WTC11 (cell line): ENCODE results near the gene RCBTB1. TPM values are rescaled to one million over a fixed set of nuclear protein-coding genes. Genes with fewer than 3 reads are reported as not detected.

Experiments
- ATAC-seq: fragments of 200-7000 bp; cut with Tn5 transposase; 2 replicates; pipeline ENCODE4 v1.10.0; 2021; ENCODE audit warnings: mild to moderate bottlenecking, moderate library complexity
- CTCF ChIA-PET: fragments of 300-600 bp; sonication (Branson Sonifier 250); formaldehyde crosslinking; loops from one replicate; lab custom pipeline; 2021; ENCODE audit warnings: antibody characterized with exemption; lab: Charles Lee
- POLR2A ChIA-PET: fragments of 350-600 bp; sonication (Branson Sonifier 250); formaldehyde crosslinking; loops from one replicate; lab custom pipeline; 2021; ENCODE audit warnings: antibody characterized with exemption; lab: Charles Lee
- DNase-seq: peaks from one replicate; pipeline ENCODE4 v3.0.0; 2021; ENCODE audit warnings: low spot score
- H3K27ac Mint-ChIP-seq: 2 replicates; pipeline ENCODE4 v1.8.0; 2021; ENCODE audit warnings: mixed read lengths
- H3K27me3 Mint-ChIP-seq: 2 replicates; pipeline ENCODE4 v1.8.0; 2021; ENCODE audit warnings: low read depth, mild to moderate bottlenecking, moderate library complexity, mixed read lengths
- H3K36me3 Mint-ChIP-seq: 2 replicates; pipeline ENCODE4 v1.8.0; 2021; ENCODE audit warnings: mixed read lengths
- H3K4me1 Mint-ChIP-seq: 2 replicates; pipeline ENCODE4 v1.8.0; 2022; ENCODE audit warnings: mixed read lengths
- H3K4me3 Mint-ChIP-seq: 2 replicates; pipeline ENCODE4 v1.8.0; 2021; ENCODE audit warnings: mild to moderate bottlenecking, moderate library complexity, mixed read lengths
- H3K9me3 Mint-ChIP-seq: 2 replicates; pipeline ENCODE4 v1.8.0; 2021; ENCODE audit warnings: mixed read lengths
- ATF1 ChIP-seq: sonication (generic); formaldehyde crosslinking; IDR thresholded peaks from 2 replicates; pipeline ENCODE4 v1.8.1; 2023; ENCODE audit warnings: mild to moderate bottlenecking, moderate library complexity, missing genetic modification reagents
- ATF3 ChIP-seq: sonication (generic); formaldehyde crosslinking; conservative IDR thresholded peaks from 2 replicates; pipeline ENCODE4 v1.8.1; 2022; ENCODE audit warnings: mild to moderate bottlenecking, missing genetic modification reagents
- CBFB ChIP-seq: sonication (generic); formaldehyde crosslinking; IDR thresholded peaks from 2 replicates; pipeline ENCODE4 v1.8.1; 2022; ENCODE audit warnings: mild to moderate bottlenecking, low read depth, missing genetic modification reagents
- CREB1 ChIP-seq: sonication (generic); formaldehyde crosslinking; IDR thresholded peaks from 2 replicates; pipeline ENCODE4 v1.8.0; 2023; ENCODE audit warnings: mild to moderate bottlenecking, missing genetic modification reagents
- CTCF ChIP-seq: fragments of 200-600 bp; IDR thresholded peaks from 2 replicates; pipeline ENCODE4 v1.8.0; 2022; ENCODE audit warnings: antibody characterized with exemption
- E2F1 ChIP-seq: sonication (generic); formaldehyde crosslinking; IDR thresholded peaks from 2 replicates; pipeline ENCODE4 v1.8.0; 2022; ENCODE audit warnings: mild to moderate bottlenecking, missing genetic modification reagents
- E2F4 ChIP-seq: sonication (generic); formaldehyde crosslinking; IDR thresholded peaks from 2 replicates; pipeline ENCODE4 v1.8.1; 2022; ENCODE audit warnings: low read depth, mild to moderate bottlenecking, moderate library complexity, missing genetic modification reagents, borderline replicate concordance
- EMX1 ChIP-seq: fragments of 250-450 bp; sonication (Bioruptor Pico); IDR thresholded peaks from 2 replicates; pipeline ENCODE4 v1.8.0; 2021; ENCODE audit warnings: mild to moderate bottlenecking
- FOXJ3 ChIP-seq: sonication (generic); formaldehyde crosslinking; IDR thresholded peaks from 2 replicates; pipeline ENCODE4 v1.9.0; 2021; ENCODE audit warnings: missing genetic modification reagents, mild to moderate bottlenecking, borderline replicate concordance
- FOXK1 ChIP-seq: sonication (generic); formaldehyde crosslinking; IDR thresholded peaks from 2 replicates; pipeline ENCODE4 v1.8.0; 2022; ENCODE audit warnings: mild to moderate bottlenecking, moderate library complexity, missing genetic modification reagents
- GRHL2 ChIP-seq: fragments of 250-450 bp; sonication (Bioruptor Pico); IDR thresholded peaks from 2 replicates; pipeline ENCODE4 v1.8.0; 2022; ENCODE audit warnings: mild to moderate bottlenecking, moderate library complexity; ENCODE audit not compliant: insufficient replicate concordance, severe bottlenecking
- IRF2 ChIP-seq: sonication (generic); formaldehyde crosslinking; IDR thresholded peaks from 2 replicates; pipeline ENCODE4 v1.8.0; 2022; ENCODE audit warnings: low read depth, missing genetic modification reagents, borderline replicate concordance
- JAZF1 ChIP-seq: fragments of 250-450 bp; sonication (Bioruptor Pico); IDR thresholded peaks from 2 replicates; pipeline ENCODE4 v1.9.0; 2021; ENCODE audit warnings: moderate library complexity, mild to moderate bottlenecking, inconsistent platforms
- NFATC4 ChIP-seq: fragments of 250-450 bp; sonication (Bioruptor Pico); IDR thresholded peaks from 2 replicates; pipeline ENCODE4 v1.9.0; 2021; ENCODE audit warnings: mild to moderate bottlenecking
- NR1H2 ChIP-seq: sonication (generic); formaldehyde crosslinking; IDR thresholded peaks from 2 replicates; pipeline ENCODE4 v1.9.0; 2021; ENCODE audit warnings: mild to moderate bottlenecking, moderate library complexity, missing genetic modification reagents
- SOX15 ChIP-seq: fragments of 250-450 bp; sonication (Bioruptor Pico); IDR thresholded peaks from 2 replicates; pipeline ENCODE4 v1.9.0; 2021; ENCODE audit warnings: mild to moderate bottlenecking
- TCF7 ChIP-seq: sonication (generic); formaldehyde crosslinking; IDR thresholded peaks from 2 replicates; pipeline ENCODE4 v1.8.0; 2022; ENCODE audit warnings: mild to moderate bottlenecking, low read depth, missing genetic modification reagents, moderate library complexity
- TEAD1 ChIP-seq: sonication (generic); formaldehyde crosslinking; IDR thresholded peaks from 2 replicates; pipeline ENCODE4 v1.8.0; 2022; ENCODE audit warnings: mild to moderate bottlenecking, missing genetic modification reagents
- TP53 ChIP-seq: sonication (generic); formaldehyde crosslinking; IDR thresholded peaks from 2 replicates; pipeline ENCODE4 v1.8.1; 2023; ENCODE audit warnings: mild to moderate bottlenecking, missing genetic modification reagents
- ZNF232 ChIP-seq: sonication (generic); formaldehyde crosslinking; IDR thresholded peaks from 2 replicates; pipeline ENCODE4 v1.8.0; 2022; ENCODE audit warnings: mild to moderate bottlenecking, missing genetic modification reagents
- ZNF317 ChIP-seq: sonication (generic); formaldehyde crosslinking; IDR thresholded peaks from 2 replicates; pipeline ENCODE4 v1.8.1; 2023; ENCODE audit warnings: low read depth, mild to moderate bottlenecking, moderate library complexity, missing genetic modification reagents, borderline replicate concordance
- ZNF416 ChIP-seq: fragments of 250-450 bp; sonication (Bioruptor Pico); IDR thresholded peaks from 2 replicates; pipeline ENCODE4 v1.9.0; 2021; ENCODE audit warnings: mild to moderate bottlenecking, inconsistent platforms
- ZNF532 ChIP-seq: fragments of 250-450 bp; sonication (Bioruptor Pico); IDR thresholded peaks from 2 replicates; pipeline ENCODE4 v1.9.0; 2021; ENCODE audit warnings: mild to moderate bottlenecking, borderline replicate concordance
- total RNA-seq: library from RNA; stranded (reverse); gene quantifications from 3 replicates; pipeline ENCODE4 v1.2.3, GENCODE V29; 2021
- TF ChIP-seq, protein P1 (sequence below): sonication (generic); formaldehyde crosslinking; IDR thresholded peaks from 2 replicates; pipeline ENCODE4 v1.8.0; 2022; ENCODE audit warnings: mild to moderate bottlenecking, missing genetic modification reagents
- TF ChIP-seq, protein P2 (sequence below): fragments of 250-450 bp; sonication (Bioruptor Pico); IDR thresholded peaks from 2 replicates; pipeline ENCODE4 v1.9.0; 2021; ENCODE audit warnings: mild to moderate bottlenecking
- TF ChIP-seq, protein P3 (sequence below): sonication (generic); formaldehyde crosslinking; IDR thresholded peaks from 2 replicates; pipeline ENCODE4 v1.8.1; 2023; ENCODE audit warnings: mild to moderate bottlenecking, missing genetic modification reagents, moderate library complexity

Gene RCBTB1
- total RNA-seq, 1 experiment from 2014 or later = 31.3 TPM

DNA sequence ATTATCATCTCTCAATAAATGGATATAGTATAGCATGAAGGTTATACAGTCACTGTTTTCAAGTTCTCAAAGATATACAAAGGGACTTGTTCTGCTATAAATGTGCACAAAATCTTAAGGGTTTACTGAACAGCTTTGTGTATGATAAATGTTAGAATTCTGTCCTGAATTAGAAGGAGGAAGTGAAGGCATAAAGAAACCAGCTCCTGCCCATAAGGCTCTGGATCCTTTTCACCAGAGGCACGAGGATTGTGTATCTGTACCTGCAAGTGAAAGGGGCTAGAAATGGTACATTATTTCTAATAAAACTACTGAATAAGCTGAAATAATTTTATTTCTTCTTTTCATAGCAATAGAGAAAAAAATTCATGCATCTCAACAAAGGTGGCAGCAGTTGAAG is 57.2 kb downstream of the RCBTB1 start:
- no peak for DNase-seq
- Mint-ChIP-seq H3K4me1 (no peaks in the 10 kb centered on the region), H3K9me3 (no peaks in the 10 kb centered on the region), H3K36me3 (peaks cover 4% of the 10 kb centered on the region; the same call in 1 of the 2 replicates), H3K27me3 (no peaks in the 10 kb centered on the region), H3K27ac (no peak overlapping the region), H3K4me3 (no peak overlapping the region)
- TF ChIP-seq TEAD1 (CRISPR knock-in tag) = no peak
- no peak for TF ChIP-seq ZNF232 (CRISPR knock-in tag)
- TF ChIP-seq TP53 (CRISPR knock-in tag) = no peak
- TF ChIP-seq ZNF532 (CRISPR knock-in tag) = no peak
- TF ChIP-seq FOXK1 (CRISPR knock-in tag) = no peak
- TF ChIP-seq E2F1 = no peak
- TF ChIP-seq NR1H2 (CRISPR knock-in tag) = no peak
- no peak for TF ChIP-seq CTCF
- TF ChIP-seq GRHL2 (CRISPR knock-in tag) = no peak
- TF ChIP-seq NFATC4 = no peak
- no peak for TF ChIP-seq ZNF416 (CRISPR knock-in tag)
- TF ChIP-seq ATF3 = no peak
- no peak for TF ChIP-seq FOXJ3 (CRISPR knock-in tag)
- TF ChIP-seq EMX1 (CRISPR knock-in tag) = no peak
- TF ChIP-seq IRF2 (CRISPR knock-in tag) = no peak
- TF ChIP-seq CREB1 = no peak
- no peak for TF ChIP-seq E2F4
- no peak for ATAC-seq
- ChIA-PET POLR2A (no interaction called here), CTCF (no interaction called here)

GRCh38 chr13:49527123-49527522 is 58.2 kb downstream of the RCBTB1 start:
- ChIA-PET CTCF (no interaction called here), POLR2A (no interaction called here)
- Mint-ChIP-seq H3K4me1 (no peaks in the 10 kb centered on the region), H3K36me3 (peaks cover 4% of the 10 kb centered on the region; the same call in 1 of the 2 replicates), H3K27ac (no peak overlapping the region), H3K4me3 (no peak overlapping the region), H3K27me3 (no peaks in the 10 kb centered on the region), H3K9me3 (no peaks in the 10 kb centered on the region)
- ATAC-seq (no peak), DNase-seq (no peak)
- no peak for TF ChIP-seq JAZF1 (CRISPR knock-in tag)
- TF ChIP-seq, protein P1, sequence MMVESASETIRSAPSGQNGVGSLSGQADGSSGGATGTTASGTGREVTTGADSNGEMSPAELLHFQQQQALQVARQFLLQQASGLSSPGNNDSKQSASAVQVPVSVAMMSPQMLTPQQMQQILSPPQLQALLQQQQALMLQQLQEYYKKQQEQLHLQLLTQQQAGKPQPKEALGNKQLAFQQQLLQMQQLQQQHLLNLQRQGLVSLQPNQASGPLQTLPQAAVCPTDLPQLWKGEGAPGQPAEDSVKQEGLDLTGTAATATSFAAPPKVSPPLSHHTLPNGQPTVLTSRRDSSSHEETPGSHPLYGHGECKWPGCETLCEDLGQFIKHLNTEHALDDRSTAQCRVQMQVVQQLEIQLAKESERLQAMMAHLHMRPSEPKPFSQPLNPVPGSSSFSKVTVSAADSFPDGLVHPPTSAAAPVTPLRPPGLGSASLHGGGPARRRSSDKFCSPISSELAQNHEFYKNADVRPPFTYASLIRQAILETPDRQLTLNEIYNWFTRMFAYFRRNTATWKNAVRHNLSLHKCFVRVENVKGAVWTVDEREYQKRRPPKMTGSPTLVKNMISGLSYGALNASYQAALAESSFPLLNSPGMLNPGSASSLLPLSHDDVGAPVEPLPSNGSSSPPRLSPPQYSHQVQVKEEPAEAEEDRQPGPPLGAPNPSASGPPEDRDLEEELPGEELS = no peak
- no peak for TF ChIP-seq ATF3
- TF ChIP-seq, protein P2, sequence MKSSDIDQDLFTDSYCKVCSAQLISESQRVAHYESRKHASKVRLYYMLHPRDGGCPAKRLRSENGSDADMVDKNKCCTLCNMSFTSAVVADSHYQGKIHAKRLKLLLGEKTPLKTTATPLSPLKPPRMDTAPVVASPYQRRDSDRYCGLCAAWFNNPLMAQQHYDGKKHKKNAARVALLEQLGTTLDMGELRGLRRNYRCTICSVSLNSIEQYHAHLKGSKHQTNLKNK (CRISPR knock-in tag) = no peak
- TF ChIP-seq ATF1 = no peak
- TF ChIP-seq TCF7 = no peak
- TF ChIP-seq SOX15 = no peak
- no peak for TF ChIP-seq ZNF317 (CRISPR knock-in tag)
- TF ChIP-seq, protein P3, sequence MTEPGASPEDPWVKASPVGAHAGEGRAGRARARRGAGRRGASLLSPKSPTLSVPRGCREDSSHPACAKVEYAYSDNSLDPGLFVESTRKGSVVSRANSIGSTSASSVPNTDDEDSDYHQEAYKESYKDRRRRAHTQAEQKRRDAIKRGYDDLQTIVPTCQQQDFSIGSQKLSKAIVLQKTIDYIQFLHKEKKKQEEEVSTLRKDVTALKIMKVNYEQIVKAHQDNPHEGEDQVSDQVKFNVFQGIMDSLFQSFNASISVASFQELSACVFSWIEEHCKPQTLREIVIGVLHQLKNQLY (CRISPR knock-in tag) = no peak
- no peak for TF ChIP-seq CBFB (CRISPR knock-in tag)
